IMR-90 (cell line): ENCODE measurements around the gene SEPTIN10. TPM values are rescaled to one million over a fixed set of nuclear protein-coding genes. Genes with fewer than 3 reads are reported as not detected.

Experiments used
- CEBPB ChIP-seq: IDR thresholded peaks from 2 replicates; pipeline ENCODE4 v1.6.1; 2012; ENCODE audit warnings: low read depth, low read length, improper control_type of control experiment
- FOS ChIP-seq: fragments of 150-350 bp; IDR thresholded peaks from 2 replicates; pipeline ENCODE4 v1.6.1; 2016; ENCODE audit warnings: low read depth, low read length
- MXI1 ChIP-seq: IDR thresholded peaks from 2 replicates; pipeline ENCODE4 v1.6.1; 2012; ENCODE audit warnings: low read depth, mild to moderate bottlenecking, low read length, moderate library complexity, borderline replicate concordance
- RCOR1 ChIP-seq: IDR thresholded peaks from 2 replicates; pipeline ENCODE4 v1.6.1; 2012; ENCODE audit warnings: mild to moderate bottlenecking, low read length, improper control_type of control experiment; ENCODE audit not compliant: insufficient replicate concordance
- RFX5 ChIP-seq: IDR thresholded peaks from 2 replicates; pipeline ENCODE4 v1.8.0; 2012; ENCODE audit warnings: low read depth, mild to moderate bottlenecking, low read length, moderate library complexity
- polyA plus RNA-seq, 3 experiments: library from polyadenylated mRNA; depleted of rRNA; stranded (reverse); fragments of >200 nt; gene quantifications; 2 replicates each; pipeline ENCODE4 v1.2.3, GENCODE V29; 2012; ENCODE audit warnings: low replicate concordance in 1 of 3
- total RNA-seq: library from RNA; depleted of rRNA; stranded (reverse); fragments of >200 nt; gene quantifications from 2 replicates; pipeline ENCODE4 v1.2.3, GENCODE V29; 2012
- TF ChIP-seq, protein P1 (sequence below): conservative IDR thresholded peaks from 2 replicates; pipeline ENCODE4 v1.5.1; 2012; ENCODE audit warnings: mild to moderate bottlenecking, low read depth, low read length, improper control_type of control experiment

SEPTIN10 gene
- total and polyA plus RNA-seq, 2 of the 4 experiments (the other 2 are of a cell fraction): 55.4 to 82.6 TPM

DNA sequence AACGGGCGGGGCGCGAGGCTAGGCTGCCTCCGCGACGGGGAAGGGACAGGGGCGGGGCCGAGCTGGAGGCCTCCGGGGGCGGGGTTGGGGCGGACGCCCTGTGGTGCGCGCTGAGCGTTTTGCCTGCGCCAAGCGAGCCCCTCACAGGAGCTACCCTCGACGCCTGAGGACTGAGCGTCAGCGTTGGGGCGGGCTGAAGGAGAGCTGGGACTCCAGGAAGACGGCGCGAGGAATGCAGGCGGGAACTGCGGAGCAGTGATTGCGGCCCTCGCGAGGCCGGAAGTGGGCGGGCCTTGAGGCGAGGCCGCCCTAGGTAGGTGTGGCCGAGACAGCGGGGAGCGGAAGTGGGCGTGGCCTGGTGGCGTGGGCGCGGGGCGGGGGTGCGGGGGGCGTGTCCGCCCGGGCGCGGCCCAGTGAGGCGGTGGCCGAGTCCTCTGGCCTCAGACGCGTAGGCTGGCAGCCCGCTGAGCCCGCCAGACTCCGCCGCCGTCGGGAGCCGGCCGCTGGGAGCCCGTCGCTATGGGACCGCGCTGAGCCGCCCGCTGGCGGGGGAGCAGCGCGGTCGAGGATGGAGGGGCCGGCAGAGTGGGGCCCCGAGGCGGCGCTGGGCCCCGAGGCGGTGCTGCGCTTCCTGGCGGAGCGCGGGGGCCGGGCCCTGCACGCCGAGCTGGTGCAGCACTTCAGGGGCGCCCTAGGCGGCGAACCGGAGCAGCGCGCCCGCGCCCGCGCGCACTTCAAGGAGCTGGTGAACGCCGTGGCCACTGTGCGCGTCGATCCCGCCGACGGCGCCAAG is at the start of gene SEPTIN10, which contains the start of gene SOWAHC (continued):
- TF ChIP-seq, protein P1, sequence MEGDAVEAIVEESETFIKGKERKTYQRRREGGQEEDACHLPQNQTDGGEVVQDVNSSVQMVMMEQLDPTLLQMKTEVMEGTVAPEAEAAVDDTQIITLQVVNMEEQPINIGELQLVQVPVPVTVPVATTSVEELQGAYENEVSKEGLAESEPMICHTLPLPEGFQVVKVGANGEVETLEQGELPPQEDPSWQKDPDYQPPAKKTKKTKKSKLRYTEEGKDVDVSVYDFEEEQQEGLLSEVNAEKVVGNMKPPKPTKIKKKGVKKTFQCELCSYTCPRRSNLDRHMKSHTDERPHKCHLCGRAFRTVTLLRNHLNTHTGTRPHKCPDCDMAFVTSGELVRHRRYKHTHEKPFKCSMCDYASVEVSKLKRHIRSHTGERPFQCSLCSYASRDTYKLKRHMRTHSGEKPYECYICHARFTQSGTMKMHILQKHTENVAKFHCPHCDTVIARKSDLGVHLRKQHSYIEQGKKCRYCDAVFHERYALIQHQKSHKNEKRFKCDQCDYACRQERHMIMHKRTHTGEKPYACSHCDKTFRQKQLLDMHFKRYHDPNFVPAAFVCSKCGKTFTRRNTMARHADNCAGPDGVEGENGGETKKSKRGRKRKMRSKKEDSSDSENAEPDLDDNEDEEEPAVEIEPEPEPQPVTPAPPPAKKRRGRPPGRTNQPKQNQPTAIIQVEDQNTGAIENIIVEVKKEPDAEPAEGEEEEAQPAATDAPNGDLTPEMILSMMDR: no peak
- TF ChIP-seq MXI1 (peak; percentile 34; the same call in 1 of the 2 replicates), RFX5 (no peak), RCOR1 (no peak), CEBPB (no peak), FOS (no peak)
